Cardiac ventricle fibroblast (primary cell): ENCODE data around the gene PLEKHA8. TPM values are rescaled to one million over a fixed set of nuclear protein-coding genes. Genes with fewer than 3 reads are reported as not detected.

Source experiments
- total RNA-seq: library from RNA; depleted of rRNA; stranded (reverse); fragments of >200 nt; gene quantifications from 2 replicates; pipeline ENCODE4 v1.2.3, GENCODE V29; 2015

PLEKHA8 gene, protein sequence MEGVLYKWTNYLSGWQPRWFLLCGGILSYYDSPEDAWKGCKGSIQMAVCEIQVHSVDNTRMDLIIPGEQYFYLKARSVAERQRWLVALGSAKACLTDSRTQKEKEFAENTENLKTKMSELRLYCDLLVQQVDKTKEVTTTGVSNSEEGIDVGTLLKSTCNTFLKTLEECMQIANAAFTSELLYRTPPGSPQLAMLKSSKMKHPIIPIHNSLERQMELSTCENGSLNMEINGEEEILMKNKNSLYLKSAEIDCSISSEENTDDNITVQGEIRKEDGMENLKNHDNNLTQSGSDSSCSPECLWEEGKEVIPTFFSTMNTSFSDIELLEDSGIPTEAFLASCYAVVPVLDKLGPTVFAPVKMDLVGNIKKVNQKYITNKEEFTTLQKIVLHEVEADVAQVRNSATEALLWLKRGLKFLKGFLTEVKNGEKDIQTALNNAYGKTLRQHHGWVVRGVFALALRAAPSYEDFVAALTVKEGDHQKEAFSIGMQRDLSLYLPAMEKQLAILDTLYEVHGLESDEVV
- total RNA-seq = 4.7 and 5.3 TPM in 2 replicates

DNA sequence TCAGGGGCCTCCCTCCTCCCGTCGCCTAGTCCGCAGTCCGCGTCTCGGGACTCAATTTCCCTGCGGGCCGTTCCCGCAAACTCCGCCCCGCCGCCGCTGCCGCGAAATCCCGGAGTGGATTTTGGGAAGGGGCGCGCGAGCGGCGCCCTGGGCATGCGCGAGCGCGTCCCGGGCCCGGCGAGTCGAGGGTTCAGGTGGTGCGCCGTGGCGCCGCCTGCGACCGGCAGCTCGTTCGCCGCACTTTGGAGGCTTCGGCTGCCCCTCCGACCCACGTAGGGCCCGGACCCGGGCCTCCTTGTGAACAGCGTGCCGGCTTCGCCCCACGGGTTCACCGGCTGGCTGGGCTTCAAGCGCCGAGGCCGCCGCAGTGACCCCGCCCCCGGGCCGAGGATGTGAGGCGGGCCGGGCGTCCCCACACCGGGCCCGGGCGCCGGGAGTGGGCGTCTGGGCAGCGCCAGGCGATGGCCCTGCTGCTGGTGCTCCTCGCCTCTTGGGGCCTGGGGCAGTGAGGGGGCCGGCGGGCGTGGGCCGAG is at the start of gene PLEKHA8:
PLEKHA8 (plus strand) TSS at position 197 of the 533 bp plus-strand sequence. CDS start 351 bp downstream, outside the sequence.

DNA sequence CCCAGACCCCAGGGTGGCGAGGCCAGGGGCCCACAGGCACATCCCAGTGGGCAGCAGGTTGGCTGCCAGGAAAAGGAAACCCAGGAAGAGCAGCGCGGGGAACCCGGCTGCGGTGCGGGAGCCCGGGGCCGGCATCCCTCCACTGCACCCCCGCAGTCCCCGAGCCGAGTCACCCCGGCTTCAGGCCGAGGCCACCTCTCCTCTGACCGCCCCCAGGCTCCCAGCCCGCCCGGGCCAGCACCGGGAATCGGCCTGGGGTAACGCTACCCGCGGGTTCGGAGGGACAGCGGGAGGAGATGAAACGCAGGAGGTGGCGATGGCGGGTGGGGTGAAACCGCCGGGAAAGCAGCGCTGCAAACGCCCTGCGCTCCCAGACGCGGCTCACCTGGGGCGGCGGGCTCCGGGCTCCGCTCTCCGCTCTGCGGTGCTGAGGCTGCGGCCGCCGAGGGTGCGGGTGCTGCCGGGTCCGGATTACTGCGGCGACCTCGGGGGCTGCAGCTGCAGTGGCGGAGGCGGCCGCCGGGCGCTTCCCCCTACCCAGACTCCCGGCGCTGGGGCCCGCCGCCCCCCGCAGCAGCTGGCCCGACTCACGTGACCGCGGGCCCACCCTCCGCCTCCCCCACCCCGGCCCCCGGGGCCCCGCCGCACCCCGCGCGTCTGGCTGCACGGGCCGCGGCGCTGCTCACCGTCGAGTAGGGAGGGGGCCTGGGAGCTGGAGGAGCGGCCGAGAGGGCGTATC is 38.8 kb upstream of the PLEKHA8 start, which contains the start of gene SCRN1:
SCRN1 (minus strand) TSS at position 545 of the 739 bp plus-strand sequence. CDS start 20,734 bp downstream, outside the sequence.

DNA sequence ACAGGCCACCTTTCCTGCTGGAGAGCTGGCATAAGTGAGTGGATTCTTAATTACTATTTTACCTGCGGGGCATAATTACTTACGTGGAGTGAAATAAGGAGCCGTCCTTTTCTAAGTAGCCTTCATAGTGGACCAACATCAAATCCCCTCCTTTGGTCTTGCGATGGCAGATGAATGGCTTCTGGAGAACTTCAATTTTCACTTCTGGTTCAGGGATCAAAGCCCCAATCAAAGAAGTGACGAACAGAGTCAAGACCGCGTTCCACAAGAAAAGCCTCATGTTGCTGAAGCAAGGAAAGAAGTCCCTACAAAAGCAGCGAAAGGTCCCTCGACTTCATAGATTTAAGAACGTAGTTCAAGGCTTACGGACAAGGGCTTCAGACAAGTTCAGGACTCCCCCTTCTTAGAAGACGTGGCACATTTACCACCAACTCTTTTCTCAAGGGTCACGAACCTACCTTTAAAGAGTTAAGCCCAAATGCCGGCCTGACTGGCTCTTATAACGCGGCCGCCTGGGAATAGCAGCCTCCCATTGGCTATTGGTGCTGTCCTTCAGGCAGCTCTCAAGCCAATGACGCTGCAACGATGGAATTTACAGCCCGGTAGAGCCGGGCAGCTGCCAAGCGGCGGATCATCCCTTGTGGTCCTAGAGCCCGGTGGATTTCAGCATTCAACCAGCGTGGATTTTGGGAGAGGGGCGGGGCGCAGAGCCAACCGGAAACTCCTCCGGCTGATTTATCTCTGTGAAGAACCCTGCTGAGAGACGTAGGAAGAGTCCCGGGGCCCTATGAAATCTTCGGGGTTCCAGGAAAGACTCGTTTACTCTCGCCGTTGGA is 1.8 kb upstream of the PLEKHA8 start, which contains the start of gene FKBP14:
FKBP14 (minus strand) TSS at position 474 of the 836 bp plus-strand sequence; CDS start at position 280, 194 bp downstream.

DNA sequence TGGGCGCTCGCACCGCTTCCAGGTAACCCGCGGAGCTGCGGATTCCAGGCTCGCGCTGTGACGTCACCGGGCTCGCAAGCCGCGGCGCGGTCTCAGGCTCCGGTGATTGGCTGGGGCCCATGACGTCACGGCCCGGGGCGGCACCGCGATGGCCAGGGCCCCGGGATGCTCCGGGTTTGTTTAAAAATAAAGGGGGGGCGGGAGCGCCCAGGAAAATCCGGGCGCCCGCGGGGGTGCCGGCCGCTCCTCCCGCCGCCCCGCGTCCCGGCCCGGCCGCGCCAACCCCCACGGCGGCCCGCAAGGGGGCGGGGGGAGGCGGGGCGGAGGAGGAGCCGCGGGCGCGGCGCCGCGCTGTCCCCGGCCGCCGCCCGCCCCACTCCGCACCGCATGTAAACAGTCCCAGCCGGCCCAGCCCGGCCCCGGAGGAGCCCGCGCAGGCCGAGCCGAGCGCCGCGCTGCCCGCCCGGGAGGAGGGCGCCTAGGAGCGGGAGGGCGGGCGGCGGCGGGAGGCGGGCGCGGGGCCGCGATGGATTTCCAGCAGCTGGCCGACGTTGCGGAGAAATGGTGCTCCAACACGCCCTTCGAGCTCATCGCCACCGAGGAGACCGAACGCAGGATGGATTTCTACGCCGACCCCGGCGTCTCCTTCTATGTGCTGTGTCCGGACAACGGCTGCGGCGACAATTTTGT is 106.5 kb downstream of the PLEKHA8 start, which contains the start of gene MTURN:
MTURN (plus strand) TSS at position 376 of the 690 bp plus-strand sequence; CDS start at position 527, 151 bp downstream.

Other genes starting within 250 kb of the PLEKHA8 start
- gene WIPF3, start 221.9 kb upstream of the PLEKHA8 start, total RNA-seq = not detected in 2 replicates
- gene SCRN1, start 38.6 kb upstream of the PLEKHA8 start, total RNA-seq = 48.7 and 48.8 TPM in 2 replicates
- 23.2 and 28.3 TPM in 2 replicates for gene FKBP14, start 1.7 kb upstream of the PLEKHA8 start, total RNA-seq
- gene MTURN, start 106.6 kb downstream of the PLEKHA8 start, total RNA-seq = 24.4 and 27.3 TPM in 2 replicates